ENCODE results near the gene CCSER1.

Gene CCSER1

DNA sequence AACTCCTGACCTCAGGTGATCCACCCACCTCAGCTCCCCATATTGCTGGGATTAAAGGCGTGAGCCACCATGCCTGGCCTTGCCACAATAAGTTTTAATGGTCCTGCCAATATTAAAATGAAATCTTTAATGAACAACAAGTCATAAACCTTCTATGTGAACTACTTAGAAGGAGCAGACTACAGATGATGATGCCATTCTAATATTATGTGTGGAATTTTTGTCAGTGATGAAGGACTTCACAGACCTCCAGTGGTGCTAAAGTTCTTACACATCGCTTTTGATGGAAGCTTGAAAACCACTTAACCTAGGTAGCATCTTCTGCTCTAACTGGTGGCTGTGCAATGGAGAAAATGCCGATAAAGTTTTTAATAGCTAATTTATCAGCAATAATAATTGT, 331.4 kb downstream of the CCSER1 start:
- Histone ChIP-seq H3K4me3 (ENCODE audit: low read length, poor library complexity, severe bottlenecking) (no peak overlapping the region), H2AFZ (ENCODE audit: low read length) (no peak overlapping the region), H3K4me2 (ENCODE audit: low read depth, low read length, poor library complexity, severe bottlenecking) (no peak overlapping the region), H3K9ac (ENCODE audit: low read depth, low read length, poor library complexity, severe bottlenecking) (no peak overlapping the region), H3K79me2 (ENCODE audit: insufficient read depth, low read length) (no peaks in the 10 kb centered on the region), H3K9me3 (ENCODE audit: insufficient read depth, low read depth, low read length) (no peaks in the 10 kb centered on the region), H4K20me1 (ENCODE audit: insufficient read depth, low read length, poor library complexity, severe bottlenecking) (no peaks in the 10 kb centered on the region), H3K9me2 (replicated peaks; ENCODE audit: low read depth, low read length) (no peaks in the 10 kb centered on the region), H3K27me3 (ENCODE audit: insufficient read depth, low read length, poor library complexity, severe bottlenecking) (no peaks in the 10 kb centered on the region), H3K4me1 (ENCODE audit: insufficient read depth, low read length, poor library complexity, severe bottlenecking) (no peaks in the 10 kb centered on the region), H3K36me3 (ENCODE audit: insufficient read depth, low read length) (no peaks in the 10 kb centered on the region), H3F3A (ENCODE audit: low read depth) (no peaks in the 10 kb centered on the region)
- TF ChIP-seq EZH2phosphoT487 (IDR thresholded peaks at IDR 0.05; ENCODE audit: borderline replicate concordance), result no peak
- TF ChIP-seq, protein P1, sequence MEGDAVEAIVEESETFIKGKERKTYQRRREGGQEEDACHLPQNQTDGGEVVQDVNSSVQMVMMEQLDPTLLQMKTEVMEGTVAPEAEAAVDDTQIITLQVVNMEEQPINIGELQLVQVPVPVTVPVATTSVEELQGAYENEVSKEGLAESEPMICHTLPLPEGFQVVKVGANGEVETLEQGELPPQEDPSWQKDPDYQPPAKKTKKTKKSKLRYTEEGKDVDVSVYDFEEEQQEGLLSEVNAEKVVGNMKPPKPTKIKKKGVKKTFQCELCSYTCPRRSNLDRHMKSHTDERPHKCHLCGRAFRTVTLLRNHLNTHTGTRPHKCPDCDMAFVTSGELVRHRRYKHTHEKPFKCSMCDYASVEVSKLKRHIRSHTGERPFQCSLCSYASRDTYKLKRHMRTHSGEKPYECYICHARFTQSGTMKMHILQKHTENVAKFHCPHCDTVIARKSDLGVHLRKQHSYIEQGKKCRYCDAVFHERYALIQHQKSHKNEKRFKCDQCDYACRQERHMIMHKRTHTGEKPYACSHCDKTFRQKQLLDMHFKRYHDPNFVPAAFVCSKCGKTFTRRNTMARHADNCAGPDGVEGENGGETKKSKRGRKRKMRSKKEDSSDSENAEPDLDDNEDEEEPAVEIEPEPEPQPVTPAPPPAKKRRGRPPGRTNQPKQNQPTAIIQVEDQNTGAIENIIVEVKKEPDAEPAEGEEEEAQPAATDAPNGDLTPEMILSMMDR (conservative IDR thresholded peaks at IDR 0.05; ENCODE audit: low read length), result no peak

DNA sequence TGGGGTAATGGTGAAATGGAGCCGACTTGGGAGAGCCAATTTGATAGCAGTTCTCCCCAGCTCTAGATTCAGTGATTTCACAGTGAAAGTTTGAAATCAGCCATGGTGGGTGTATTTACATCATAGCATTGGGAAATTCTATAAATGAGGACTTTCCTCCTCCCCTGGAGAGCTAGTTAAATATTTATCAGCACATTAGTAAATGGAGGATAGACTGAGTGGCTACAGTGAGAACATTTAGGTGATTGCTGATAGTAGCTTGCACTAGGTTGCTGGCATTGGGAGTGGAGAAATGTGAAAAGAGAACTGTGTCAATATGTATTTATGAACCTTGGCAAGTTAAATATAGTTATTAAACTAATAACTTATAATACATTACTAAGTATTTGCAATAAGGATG, 347.3 kb downstream of the CCSER1 start:
- Histone ChIP-seq H3K9me3 (ENCODE audit: insufficient read depth, low read depth, low read length) (no peaks in the 10 kb centered on the region), H3K79me2 (ENCODE audit: insufficient read depth, low read length) (no peaks in the 10 kb centered on the region), H3K4me2 (ENCODE audit: low read depth, low read length, poor library complexity, severe bottlenecking) (no peak overlapping the region), H3K4me1 (ENCODE audit: insufficient read depth, low read length, poor library complexity, severe bottlenecking) (no peaks in the 10 kb centered on the region), H3K36me3 (ENCODE audit: insufficient read depth, low read length) (no peaks in the 10 kb centered on the region), H3F3A (ENCODE audit: low read depth) (no peaks in the 10 kb centered on the region), H3K9ac (ENCODE audit: low read depth, low read length, poor library complexity, severe bottlenecking) (no peak overlapping the region), H3K9me2 (replicated peaks; ENCODE audit: low read depth, low read length) (no peaks in the 10 kb centered on the region), H4K20me1 (ENCODE audit: insufficient read depth, low read length, poor library complexity, severe bottlenecking) (no peaks in the 10 kb centered on the region), H3K4me3 (ENCODE audit: low read length, poor library complexity, severe bottlenecking) (no peak overlapping the region), H3K27me3 (ENCODE audit: insufficient read depth, low read length, poor library complexity, severe bottlenecking) (no peaks in the 10 kb centered on the region), H2AFZ (ENCODE audit: low read length) (no peak overlapping the region)
- TF ChIP-seq, protein P1 (conservative IDR thresholded peaks at IDR 0.05; ENCODE audit: low read length), result no peak

DNA sequence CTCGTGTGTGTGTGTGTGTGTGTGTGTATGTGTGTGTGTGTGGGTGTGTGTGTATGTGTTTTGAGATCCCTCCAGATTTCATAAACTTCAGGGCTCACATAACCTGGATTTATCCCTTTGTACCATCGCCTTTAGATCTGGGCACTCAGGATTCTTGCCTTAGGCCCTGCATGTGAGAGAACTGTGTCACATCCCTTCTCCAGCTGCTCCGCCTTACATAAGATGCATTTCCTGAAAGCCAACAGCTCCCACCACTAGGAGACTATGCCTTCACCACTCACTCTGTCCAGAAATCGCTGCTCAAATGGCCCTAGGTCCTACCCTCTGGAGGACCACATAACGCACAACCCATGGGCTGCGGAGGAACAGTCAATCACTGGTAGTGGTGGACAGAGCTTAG, 348.8 kb downstream of the CCSER1 start:
- no peak for TF ChIP-seq EZH2phosphoT487 (IDR thresholded peaks at IDR 0.05; ENCODE audit: borderline replicate concordance)
- TF ChIP-seq, protein P1 (conservative IDR thresholded peaks at IDR 0.05; ENCODE audit: low read length), result no peak
- no peak overlapping the region for H3K9ac ChIP-seq (ENCODE audit: low read depth, low read length, poor library complexity, severe bottlenecking)
- H3K27me3 ChIP-seq (ENCODE audit: insufficient read depth, low read length, poor library complexity, severe bottlenecking), result no peaks in the 10 kb centered on the region
- no peaks in the 10 kb centered on the region for H3F3A ChIP-seq (ENCODE audit: low read depth)
- H3K4me1 ChIP-seq (ENCODE audit: insufficient read depth, low read length, poor library complexity, severe bottlenecking), result no peaks in the 10 kb centered on the region
- no peak overlapping the region for H3K4me3 ChIP-seq (ENCODE audit: low read length, poor library complexity, severe bottlenecking)
- H3K4me2 ChIP-seq (ENCODE audit: low read depth, low read length, poor library complexity, severe bottlenecking), result no peak overlapping the region
- no peaks in the 10 kb centered on the region for H3K79me2 ChIP-seq (ENCODE audit: insufficient read depth, low read length)
- no peaks in the 10 kb centered on the region for H3K36me3 ChIP-seq (ENCODE audit: insufficient read depth, low read length)
- no peaks in the 10 kb centered on the region for H4K20me1 ChIP-seq (ENCODE audit: insufficient read depth, low read length, poor library complexity, severe bottlenecking)
- H3K9me3 ChIP-seq (ENCODE audit: insufficient read depth, low read depth, low read length), result no peaks in the 10 kb centered on the region
- no peaks in the 10 kb centered on the region for H3K9me2 ChIP-seq (replicated peaks; ENCODE audit: low read depth, low read length)
- H2AFZ ChIP-seq (ENCODE audit: low read length), result no peak overlapping the region

Data from Loucy (cell line).